K562 (cell line): Measurements from ENCODE around the gene MCC. TPM values are rescaled to one million over a fixed set of nuclear protein-coding genes. Genes with fewer than 3 reads are reported as not detected.

Experiments
- ATAC-seq: fragments of 200-7000 bp; cut with Tn5 transposase; 3 replicates; pipeline ENCODE4 v1.9.1; 2020; ENCODE audit warnings: moderate library complexity
- BruUV-seq: library from RNA; stranded (reverse); fragments of 400-500 nt; replicated peaks from 2 replicates; lab custom pipeline; 2021; lab: Mats Ljungman, UMichigan
- CTCF ChIA-PET: fragments of 300-600 bp; formaldehyde crosslinking; extraction: SDS; loops from one replicate; lab custom pipeline; 2021; ENCODE audit warnings: low intra/inter-chr PET ratio; lab: Yijun Ruan, JAX
- POLR2A ChIA-PET: fragments of 300-600, 350-650 bp; sonication (Branson Sonifier 250); formaldehyde crosslinking; extraction: SDS; loops from one replicate; lab custom pipeline; 2021; ENCODE audit warnings: antibody characterized with exemption, inconsistent platforms; lab: Yijun Ruan, JAX
- DNase-seq, 4 experiments: peaks; one replicate each; pipeline versions ENCODE4 v3.0.0 to v3.0.0-alpha.2; 2011 to 2018; ENCODE audit warnings: low spot score in 3 of 4, mixed read lengths in 3 of 4; ENCODE audit errors: extremely low read depth in 1 of 4
- FAIRE-seq: peaks from 2 replicates; lab custom pipeline; 2011; peaks lifted over from hg19 to GRCh38; lab: Jason Lieb, UNC
- H2AFZ ChIP-seq: 2 replicates; pipeline ENCODE4 v1.6.0; 2011; ENCODE audit warnings: low read depth, low read length, control low read depth, inconsistent platforms
- H3K27ac ChIP-seq: fragments of 200-600 bp; 3 replicates; pipeline ENCODE4 v1.8.0; 2011; ENCODE audit warnings: low read depth, mild to moderate bottlenecking, control low read depth, inconsistent platforms, low read length, moderate library complexity, mixed read lengths; ENCODE audit errors: extremely low read depth
- H3K27me3 ChIP-seq, 2 experiments: fragments of 300-600 bp in 1 of 2; 2 replicates in 1 of 2; 3 replicates in 1 of 2; pipeline versions ENCODE4 v1.6.0 to v1.8.0; 2011; ENCODE audit warnings: inconsistent platforms in 2 of 2, low read length in 2 of 2, mild to moderate bottlenecking in 1 of 2, mixed read lengths in 1 of 2, moderate library complexity in 1 of 2; ENCODE audit not compliant: control insufficient read depth in 2 of 2, insufficient read depth in 2 of 2
- H3K36me3 ChIP-seq: fragments of 300-600 bp; 3 replicates; pipeline ENCODE4 v1.8.0; 2011; ENCODE audit warnings: mild to moderate bottlenecking, low read length, inconsistent platforms; ENCODE audit not compliant: control insufficient read depth, insufficient read depth
- H3K4me1 ChIP-seq, 2 experiments: fragments of 200-600 bp in 1 of 2; replicated peaks in 1 of 2; 2 replicates in 1 of 2; 3 replicates in 1 of 2; pipeline versions ENCODE4 v1.5.1 to v1.8.0; 2011; ENCODE audit warnings: inconsistent platforms in 2 of 2, low read length in 2 of 2, mild to moderate bottlenecking in 1 of 2, mixed read lengths in 1 of 2, moderate library complexity in 1 of 2; ENCODE audit not compliant: control insufficient read depth in 2 of 2, insufficient read depth in 2 of 2
- H3K4me2 ChIP-seq: 2 replicates; pipeline ENCODE4 v1.6.1; 2011; ENCODE audit warnings: low read length, control low read depth, inconsistent platforms, mixed read lengths; ENCODE audit not compliant: insufficient read depth
- H3K4me3 ChIP-seq: fragments of 200-600 bp; sonication (generic), shearing (Covaris generic); 2 replicates; pipeline ENCODE4 v1.5.1; 2016; ENCODE audit warnings: control low read depth, inconsistent platforms
- H3K79me2 ChIP-seq: fragments of 200-600 bp; 3 replicates; pipeline ENCODE4 v1.8.0; 2011; ENCODE audit warnings: low read length, inconsistent platforms; ENCODE audit not compliant: control insufficient read depth, insufficient read depth
- H3K9ac ChIP-seq, 2 experiments: 2 replicates each; pipeline versions ENCODE4 v1.6.0 to v1.6.1; 2011; ENCODE audit warnings: low read depth in 2 of 2, low read length in 2 of 2, control low read depth in 1 of 2, inconsistent platforms in 1 of 2, mild to moderate bottlenecking in 1 of 2, mixed read lengths in 1 of 2; ENCODE audit not compliant: insufficient read depth in 1 of 2
- H3K9me1 ChIP-seq: one replicate; pipeline ENCODE4 v1.6.0; 2011; ENCODE audit warnings: inconsistent platforms, mild to moderate bottlenecking, low read length, moderate library complexity; ENCODE audit not compliant: control insufficient read depth, insufficient read depth
- H3K9me3 ChIP-seq: replicated peaks from 2 replicates; pipeline ENCODE4 v1.5.1; 2011; ENCODE audit warnings: low read depth, low read length, inconsistent platforms; ENCODE audit not compliant: control insufficient read depth, insufficient read depth
- H4K20me1 ChIP-seq: replicated peaks from 2 replicates; pipeline ENCODE4 v1.6.1; 2011; ENCODE audit warnings: low read length, inconsistent platforms, mixed read lengths; ENCODE audit not compliant: control insufficient read depth, insufficient read depth
- CREB5 ChIP-seq: fragments of 250-450 bp; sonication (Bioruptor Pico); IDR thresholded peaks from 2 replicates; pipeline ENCODE4 v1.5.0; 2020; ENCODE audit warnings: mild to moderate bottlenecking
- EZH2 ChIP-seq: IDR thresholded peaks from 2 replicates; pipeline ENCODE4 v1.6.1; 2012; ENCODE audit warnings: low read depth, mild to moderate bottlenecking, inconsistent platforms, low read length, borderline replicate concordance
- HSF4 ChIP-seq: fragments of 250-450 bp; sonication (Bioruptor Pico); IDR thresholded peaks from 2 replicates; pipeline ENCODE4 v2.1.2; 2022; ENCODE audit warnings: mild to moderate bottlenecking, moderate library complexity, borderline replicate concordance
- L3MBTL2 ChIP-seq: fragments of 450-650 bp; IDR thresholded peaks from 2 replicates; pipeline ENCODE4 v1.6.1; 2016; ENCODE audit warnings: mild to moderate bottlenecking, moderate library complexity
- NFIX ChIP-seq: fragments of 250-450 bp; sonication (Bioruptor Pico); IDR thresholded peaks from 2 replicates; pipeline ENCODE4 v1.4.0; 2020; ENCODE audit warnings: low read depth, mild to moderate bottlenecking, moderate library complexity
- PHB2 ChIP-seq: fragments of 450-650 bp; IDR thresholded peaks from 2 replicates; pipeline ENCODE4 v1.6.1; 2017; ENCODE audit warnings: low read depth
- TFAP4 ChIP-seq: sonication (generic); formaldehyde crosslinking; IDR thresholded peaks from 2 replicates; pipeline ENCODE4 v1.8.0; 2022; ENCODE audit warnings: missing genetic modification reagents, mild to moderate bottlenecking, moderate library complexity, borderline replicate concordance
- TGIF2 ChIP-seq: sonication (generic); formaldehyde crosslinking; IDR thresholded peaks from 2 replicates; pipeline ENCODE4 v1.8.1; 2022; ENCODE audit warnings: mild to moderate bottlenecking, missing genetic modification reagents, moderate library complexity
- ZNF699 ChIP-seq: fragments of 250-450 bp; sonication (Bioruptor Pico); IDR thresholded peaks from 2 replicates; pipeline ENCODE4 v1.8.0; 2021; ENCODE audit warnings: mild to moderate bottlenecking, moderate library complexity; ENCODE audit not compliant: insufficient replicate concordance
- ZNF764 ChIP-seq: fragments of 250-450 bp; sonication (Bioruptor Pico); IDR thresholded peaks from 2 replicates; pipeline ENCODE4 v1.4.0; 2020; ENCODE audit warnings: low read depth, mild to moderate bottlenecking, moderate library complexity
- WGBS: fragments of 100-300 bp; shearing (Covaris generic); methylation state at CpG from one replicate; pipeline ENCODE4 v1.1.6; 2016; ENCODE audit warnings: low coverage, mixed read lengths; ENCODE audit not compliant: insufficient coverage; ENCODE audit errors: missing lambda C conversion rate; 5-methylcytosine and 5-hydroxymethylcytosine counted together
- in situ Hi-C: fragments of 300-500 bp; cut with MboI; formaldehyde crosslinking; loops from 4 replicates; pipeline ENCODE4 v1.15.0; 2018; ENCODE audit warnings: inconsistent platforms, mixed read lengths
- intact Hi-C: fragments of 100-400 bp; cut with micrococcal nuclease; formaldehyde crosslinking; loops from 2 replicates; pipeline ENCODE4 v1.14.2; 2022
- polyA plus RNA-seq, 8 experiments: library from polyadenylated mRNA; depleted of rRNA in 4 of 8; stranded (reverse) in 5 of 8; unstranded in 3 of 8; fragments of >200 nt; fragmentation: Nextera tagmentation in 2 of 8; fragmentation: Illumina TruSeq in 1 of 8; extraction: Ambion mirVana in 2 of 8; extraction: Trizol in 1 of 8; gene quantifications; 2 replicates each; pipeline versions ENCODE4 v1.2.1 to v1.2.3, GENCODE V29; 2011 to 2014; ENCODE audit warnings: inconsistent platforms in 1 of 8, missing spikeins in 1 of 8
- total RNA-seq, 7 experiments: library from RNA; depleted of rRNA in 6 of 7; stranded (reverse); fragments of >200 nt in 6 of 7; fragmentation: Illumina TruSeq in 2 of 7; extraction: Trizol in 2 of 7; gene quantifications; 2 replicates each; pipeline versions ENCODE4 v1.2.1 to v1.2.3, GENCODE V29; 2011 to 2021; ENCODE audit warnings: low replicate concordance in 1 of 7
- TF ChIP-seq, protein P1 (sequence below): fragments of 250-450 bp; sonication (Bioruptor Pico); IDR thresholded peaks from 2 replicates; pipeline ENCODE4 v1.5.0; 2021

MCC gene
- total and polyA plus RNA-seq, 9 of the 15 experiments (the other 6 are each of a cell fraction or from before 2014, with no cell fraction given), result 0.04 to 0.24 (median 0.06) TPM; not detected in 1

GRCh38 chr5:113085880-113086409, 402.3 kb downstream of the MCC start:
- H3K9me1 ChIP-seq, result no peaks in the 10 kb centered on the region
- FAIRE-seq (peak; percentile 37), ATAC-seq (no peak), DNase-seq (no peak)
- H3K9ac ChIP-seq, result no peak overlapping the region
- intact Hi-C loops (no loop called here), in situ Hi-C loops (no loop called here)
- no peaks in the 10 kb centered on the region for H3K36me3 ChIP-seq
- H3K79me2 ChIP-seq, result no peaks in the 10 kb centered on the region
- 5% methylated on average over 7 of the region's 7 CpGs for WGBS
- peaks cover 33 to 42% of the 10 kb centered on the region in 2 experiments for H3K27me3 ChIP-seq
- H3K4me3 ChIP-seq, result no peak overlapping the region
- BruUV-seq, result no TSS peak
- H4K20me1 ChIP-seq, result no peaks in the 10 kb centered on the region
- no peaks in the 10 kb centered on the region for H3K9me3 ChIP-seq
- POLR2A ChIA-PET, result no interaction called here
- CTCF ChIA-PET, result no interaction called here
- no peak overlapping the region for H3K27ac ChIP-seq
- no peak overlapping the region for H3K4me2 ChIP-seq
- peaks cover 4 to 5% of the 10 kb centered on the region in 2 experiments; a peak in 3 of 5 replicates for H3K4me1 ChIP-seq
- H2AFZ ChIP-seq, result no peak overlapping the region
- TF ChIP-seq EZH2, result no peak
- no peak for TF ChIP-seq TGIF2 (CRISPR knock-in tag)

DNA sequence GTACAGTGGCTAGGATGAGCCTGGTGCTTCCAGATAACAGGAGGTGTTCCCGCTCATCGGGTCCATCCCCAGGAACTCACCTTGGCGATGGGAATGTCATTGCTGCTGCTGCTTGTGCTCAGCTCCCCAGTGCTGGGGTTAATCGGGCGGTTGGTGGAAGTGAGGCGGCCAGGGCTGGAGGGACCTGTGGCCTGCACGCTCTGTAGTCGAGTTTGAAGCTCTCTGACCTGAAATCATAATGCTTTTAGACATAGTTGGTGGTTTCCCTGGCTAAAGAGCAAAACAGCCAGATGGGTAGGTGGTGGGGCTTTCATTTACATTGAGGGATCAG, 403.2 kb downstream of the MCC start:
- ATAC-seq, result peak; percentile 70; the same call in 2 of the 3 replicates
- 18% methylated on average over 8 of the region's 8 CpGs for WGBS
- POLR2A ChIA-PET, result interaction anchor here (2.2 kb wide), 1 partner anchor 8 kb away, joined by 8 read pairs; no protein-coding TSS in a partner anchor
- Histone ChIP-seq H3K36me3 (no peaks in the 10 kb centered on the region), H2AFZ (no peak overlapping the region), H3K4me2 (no peak overlapping the region), H3K27me3 (peaks cover 27 to 40% of the 10 kb centered on the region in 2 experiments), H3K4me1 (peaks cover 4 to 5% of the 10 kb centered on the region in 2 experiments; a peak in 3 of 5 replicates), H3K9ac (no peak overlapping the region), H3K4me3 (no peak overlapping the region), H3K9me3 (no peaks in the 10 kb centered on the region), H3K79me2 (no peaks in the 10 kb centered on the region), H4K20me1 (no peaks in the 10 kb centered on the region), H3K27ac (no peak overlapping the region), H3K9me1 (no peaks in the 10 kb centered on the region)
- in situ Hi-C loops (no loop called here), intact Hi-C loops (no loop called here)
- peak in 1 of 4 experiments; percentile 23 for DNase-seq
- no TSS peak for BruUV-seq
- CTCF ChIA-PET, result no interaction called here
- FAIRE-seq, result peak; percentile 86
- no peak for TF ChIP-seq NFIX (CRISPR knock-in tag)
- TF ChIP-seq HSF4 (CRISPR knock-in tag), result 0 out of 2 replicates have a peak, but pooled peaks have one; percentile 32
- no peak for TF ChIP-seq ZNF764 (CRISPR knock-in tag)
- peak; percentile 5; the same call in 1 of the 2 replicates for TF ChIP-seq L3MBTL2
- TF ChIP-seq TFAP4, result peak; percentile 6; the same call in 1 of the 2 replicates
- no peak for TF ChIP-seq PHB2
- no peak for TF ChIP-seq ZNF699 (CRISPR knock-in tag)
- TF ChIP-seq, protein P1, sequence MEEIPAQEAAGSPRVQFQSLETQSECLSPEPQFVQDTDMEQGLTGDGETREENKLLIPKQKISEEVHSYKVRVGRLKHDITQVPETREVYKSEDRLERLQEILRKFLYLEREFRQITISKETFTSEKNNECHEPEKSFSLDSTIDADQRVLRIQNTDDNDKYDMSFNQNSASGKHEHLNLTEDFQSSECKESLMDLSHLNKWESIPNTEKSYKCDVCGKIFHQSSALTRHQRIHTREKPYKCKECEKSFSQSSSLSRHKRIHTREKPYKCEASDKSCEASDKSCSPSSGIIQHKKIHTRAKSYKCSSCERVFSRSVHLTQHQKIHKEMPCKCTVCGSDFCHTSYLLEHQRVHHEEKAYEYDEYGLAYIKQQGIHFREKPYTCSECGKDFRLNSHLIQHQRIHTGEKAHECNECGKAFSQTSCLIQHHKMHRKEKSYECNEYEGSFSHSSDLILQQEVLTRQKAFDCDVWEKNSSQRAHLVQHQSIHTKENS (CRISPR knock-in tag), result no peak
- TF ChIP-seq CREB5, result no peak
